Urinary bladder (tissue), 4 donors: ENCODE results near the gene SLX9. TPM values are rescaled to one million over a fixed set of nuclear protein-coding genes. Genes with fewer than 3 reads are reported as not detected.

ENCODE experiments used
- DNase-seq: peaks from one replicate; pipeline ENCODE4 v3.0.0-alpha.2; 2015; ENCODE audit errors: extremely low spot score
- H3K27ac ChIP-seq: one replicate; pipeline ENCODE4 v1.5.1; 2013; ENCODE audit warnings: low read depth, mild to moderate bottlenecking, moderate library complexity
- H3K36me3 ChIP-seq: one replicate; pipeline ENCODE4 v1.6.1; 2013; ENCODE audit warnings: mild to moderate bottlenecking, moderate library complexity; ENCODE audit not compliant: insufficient read depth
- H3K4me1 ChIP-seq: one replicate; pipeline ENCODE4 v1.6.1; 2013; ENCODE audit warnings: mild to moderate bottlenecking, moderate library complexity; ENCODE audit not compliant: insufficient read depth
- H3K4me3 ChIP-seq: one replicate; pipeline ENCODE4 v1.5.1; 2013; ENCODE audit warnings: low read depth, low read length
- WGBS: extraction: QIAGEN DNeasy Blood & Tissue Kit; methylation state at CpG from one replicate; pipeline ENCODE4 v1.1.7; 2013; 5-methylcytosine and 5-hydroxymethylcytosine counted together
- polyA plus RNA-seq: library from polyadenylated mRNA; stranded (reverse); fragments of 200-250 nt; gene quantifications from one replicate; pipeline ENCODE4 v1.2.3, GENCODE V29; 2013
- total RNA-seq: library from RNA; depleted of rRNA; stranded (reverse); fragments of >200 nt; gene quantifications from one replicate; pipeline ENCODE4 v1.2.3, GENCODE V29; 2014
- donor health status: healthy with polysubstance abuse.
- donor health status: healthy.

SLX9 gene
- total and polyA plus RNA-seq, 2 donors, result 7.1 to 35.7 TPM

GRCh38 chr21:45003331-45004058 lies 63.7 kb downstream of the SLX9 start:
- no peak for DNase-seq
- 70% methylated on average over 14 of the region's 14 CpGs for WGBS

GRCh38 chr21:45004059-45004422 lies 64.2 kb downstream of the SLX9 start:
- no peaks in the 10 kb centered on the region for H3K4me1 ChIP-seq
- H3K4me3 ChIP-seq, result no peak overlapping the region
- H3K36me3 ChIP-seq, result no peaks in the 10 kb centered on the region
- 95% methylated on average over 8 of the region's 8 CpGs for WGBS
- no peak overlapping the region for H3K27ac ChIP-seq
- DNase-seq, result no peak

More at GRCh38 chr21:45003331-45004058, 63.7 kb downstream of the SLX9 start:
- H3K4me1 ChIP-seq, result no peaks in the 10 kb centered on the region
- no peak overlapping the region for H3K4me3 ChIP-seq
- H3K36me3 ChIP-seq, result no peaks in the 10 kb centered on the region
- no peak overlapping the region for H3K27ac ChIP-seq

- WGBS, result 86% methylated on average over 40 of the region's 40 CpGs
- no peaks in the 10 kb centered on the region for H3K4me1 ChIP-seq
- H3K27ac ChIP-seq, result no peak overlapping the region
- no peak for DNase-seq
- H3K36me3 ChIP-seq, result no peaks in the 10 kb centered on the region
- H3K4me3 ChIP-seq, result no peak overlapping the region
Observed at GRCh38 chr21:45004481-45005247, 64.8 kb downstream of the SLX9 start.

GRCh38 chr21:45006536-45007095 lies 66.8 kb downstream of the SLX9 start:
- Histone ChIP-seq H3K4me1 (no peaks in the 10 kb centered on the region), H3K27ac (no peak overlapping the region), H3K36me3 (no peaks in the 10 kb centered on the region), H3K4me3 (no peak overlapping the region)
- 86% methylated on average over 9 of the region's 9 CpGs for WGBS
- no peak for DNase-seq

- H3K4me3 ChIP-seq, result no peak overlapping the region
- H3K36me3 ChIP-seq, result no peaks in the 10 kb centered on the region
- no peak for DNase-seq
- WGBS, result 85% methylated on average over 5 of the region's 5 CpGs
- H3K4me1 ChIP-seq, result no peaks in the 10 kb centered on the region
- no peak overlapping the region for H3K27ac ChIP-seq
Observed at GRCh38 chr21:45009616-45010015, 69.8 kb downstream of the SLX9 start.

GRCh38 chr21:45010096-45010495 lies 70.3 kb downstream of the SLX9 start:
- Histone ChIP-seq H3K36me3 (no peaks in the 10 kb centered on the region), H3K27ac (no peak overlapping the region), H3K4me3 (no peak overlapping the region), H3K4me1 (no peaks in the 10 kb centered on the region)
- 89% methylated on average over 3 of the region's 3 CpGs for WGBS
- no peak for DNase-seq

GRCh38 chr21:45010860-45011259 lies 71.0 kb downstream of the SLX9 start:
- no peak overlapping the region for H3K27ac ChIP-seq
- WGBS, result 96% methylated on average over 12 of the region's 12 CpGs
- no peak for DNase-seq

GRCh38 chr21:45011426-45011825 lies 71.6 kb downstream of the SLX9 start:
- no peaks in the 10 kb centered on the region for H3K36me3 ChIP-seq
- H3K4me1 ChIP-seq, result no peaks in the 10 kb centered on the region
- H3K27ac ChIP-seq, result no peak overlapping the region
- no peak for DNase-seq
- no peak overlapping the region for H3K4me3 ChIP-seq
- WGBS, result 95% methylated on average over 18 of the region's 18 CpGs

More at GRCh38 chr21:45010860-45011259, 71.0 kb downstream of the SLX9 start:
- no peak overlapping the region for H3K4me3 ChIP-seq
- no peaks in the 10 kb centered on the region for H3K4me1 ChIP-seq
- no peaks in the 10 kb centered on the region for H3K36me3 ChIP-seq

GRCh38 chr21:45011911-45012661 lies 72.3 kb downstream of the SLX9 start:
- DNase-seq, result peak; percentile 36
- H3K36me3 ChIP-seq, result no peaks in the 10 kb centered on the region
- no peak overlapping the region for H3K27ac ChIP-seq
- no peak overlapping the region for H3K4me3 ChIP-seq
- WGBS, result 48% methylated on average over 30 of the region's 30 CpGs
- no peaks in the 10 kb centered on the region for H3K4me1 ChIP-seq

GRCh38 chr21:45012662-45013259 lies 72.9 kb downstream of the SLX9 start:
- no peaks in the 10 kb centered on the region for H3K4me1 ChIP-seq
- no peak overlapping the region for H3K4me3 ChIP-seq
- H3K36me3 ChIP-seq, result no peaks in the 10 kb centered on the region
- no peak overlapping the region for H3K27ac ChIP-seq
- no peak for DNase-seq
- WGBS, result 79% methylated on average over 10 of the region's 10 CpGs

- no peaks in the 10 kb centered on the region for H3K4me1 ChIP-seq
- no peak overlapping the region for H3K27ac ChIP-seq
- WGBS, result 87% methylated on average over 19 of the region's 19 CpGs
- DNase-seq, result no peak
- H3K36me3 ChIP-seq, result no peaks in the 10 kb centered on the region
- H3K4me3 ChIP-seq, result no peak overlapping the region
Observed at GRCh38 chr21:45013260-45013841, 73.5 kb downstream of the SLX9 start.

- WGBS, result 97% methylated on average over 14 of the region's 14 CpGs
- Histone ChIP-seq H3K4me1 (no peaks in the 10 kb centered on the region), H3K36me3 (no peaks in the 10 kb centered on the region), H3K4me3 (no peak overlapping the region), H3K27ac (no peak overlapping the region)
- no peak for DNase-seq
Observed at GRCh38 chr21:45014747-45015468, 75.1 kb downstream of the SLX9 start.
